Heart right ventricle (tissue), 16 donors: ENCODE data around the gene PCBP2. TPM values are rescaled to one million over a fixed set of nuclear protein-coding genes. Genes with fewer than 3 reads are reported as not detected.

Experiments
- ATAC-seq, 8 donors: fragments of 200-7000 bp; cut with Tn5 transposase; one replicate each; pipeline ENCODE4 v1.9.1; 2020; ENCODE audit warnings: mild to moderate bottlenecking in 8 of 8, moderate library complexity in 8 of 8, moderate number of reproducible peaks in 1 of 8
- DNase-seq, 2 donors: peaks; one replicate each; pipeline ENCODE4 v3.0.0-alpha.2; 2020
- H3K27ac ChIP-seq, 10 donors: fragments of 200-600 bp; sonication (generic) in 2 of 10; one replicate each; pipeline versions ENCODE4 v1.5.0 to v1.8.0; 2020 to 2022; ENCODE audit warnings: mild to moderate bottlenecking in 3 of 10
- H3K27me3 ChIP-seq, 7 donors: fragments of 200-600 bp; one replicate each; pipeline ENCODE4 v1.8.0; 2021 to 2022; ENCODE audit warnings: mild to moderate bottlenecking in 2 of 7
- H3K36me3 ChIP-seq, 9 donors: fragments of 200-600 bp; sonication (generic) in 1 of 9; one replicate each; pipeline versions ENCODE4 v1.5.0 to v1.8.0; 2020 to 2022; ENCODE audit warnings: mild to moderate bottlenecking in 2 of 9
- H3K4me1 ChIP-seq, 9 donors: fragments of 200-600 bp; sonication (generic) in 1 of 9; one replicate each; pipeline versions ENCODE4 v1.5.0 to v1.8.0; 2020 to 2022; ENCODE audit warnings: mild to moderate bottlenecking in 4 of 9
- H3K4me3 ChIP-seq, 10 donors: fragments of 200-600 bp; sonication (generic) in 2 of 10; one replicate each; pipeline versions ENCODE4 v1.5.0 to v1.8.0; 2020 to 2022; ENCODE audit warnings: mild to moderate bottlenecking in 7 of 10, moderate library complexity in 2 of 10
- H3K9me3 ChIP-seq, 11 donors: fragments of 200-600 bp in 10 of 11; sonication (generic) in 2 of 11; one replicate each; pipeline versions ENCODE4 v1.5.0 to v1.8.0; 2013 to 2022; ENCODE audit warnings: mild to moderate bottlenecking in 2 of 11, control low read depth in 1 of 11, moderate library complexity in 1 of 11
- WGBS, 2 donors: extraction: QIAGEN DNeasy Blood & Tissue Kit; methylation state at CpG; one replicate each; pipeline ENCODE4 v1.1.7; 2013; ENCODE audit warnings: inconsistent platforms in 1 of 2; 5-methylcytosine and 5-hydroxymethylcytosine counted together
- intact Hi-C, 10 donors: fragments of 100-400 bp; cut with DNase I; formaldehyde crosslinking; loops; one replicate each; pipeline versions ENCODE4 v1.11.1 to v1.14.2; 2022
- polyA plus RNA-seq, 2 donors: library from polyadenylated mRNA; stranded (reverse); fragments of 200-250 nt; gene quantifications; one replicate each; pipeline ENCODE4 v1.2.3, GENCODE V29; 2013
- total RNA-seq, 10 donors: library from RNA; stranded (reverse); fragmentation: NEBNext Ultra II Directional in 3 of 10; extraction: Animal tissue kit (Norgen Biotek cat#: 25700) in 3 of 10; gene quantifications; one replicate each; pipeline versions ENCODE4 v1.2.1 to v1.2.4, GENCODE V29; 2021 to 2023
- TF ChIP-seq, protein P1 (sequence below), 9 donors: fragments of 200-600 bp; sonication (generic) in 2 of 9; IDR thresholded peaks; one replicate each; pipeline versions ENCODE4 v1.5.0 to v1.8.0; 2021 to 2022; ENCODE audit warnings: antibody characterized with exemption in 9 of 9, mild to moderate bottlenecking in 5 of 9, moderate library complexity in 1 of 9
- donor health status: Arrhythmogenic right ventricular cardiomyopathy.
- donor health status: ischemic (EF 13 %, LVEDD 7.1; RV severe dilation, severe dysfunction).
- donor health status: healthy with polysubstance abuse.
- donor health status: DM: no; HTN: yes; CAD: no.
- donor health status: DM: no; HTN: no; CAD: no.
- donor health status: ischemic (EF 25% LVEDD 6.9; RV normal size, moderate dysfunction).
- donor health status: ischemic (EF 25% LVEDD 5.7; RV mildly dilated, moderate dysfunction).
- donor health status: healthy.
- donor health status: DM: yes; HTN: yes; CAD: no.
- donor health status: Ischemic cardiomyopathy.
- donor health status: ischemic (EF 35%, LVEDD 5.7; RV mildly dilated, moderate dysfunction).
- donor health status: nonischemic (EF 11% LVEDD 7.7; RV severe dilation, severe dysfunction).
- donor health status: DM: yes; HTN: yes; CAD: no.
- donor health status: PGD.
- donor health status: ischemic (EF 29% LVEDD 5.4; RV normal size, mild dysfunction).
- donor health status: nonischemic (EF 23%, LVEDD 6.1; RV moderate dilation, normal function).

The PCBP2 gene
- total and polyA plus RNA-seq, 12 donors = 281 to 579 (median 555) TPM

DNA sequence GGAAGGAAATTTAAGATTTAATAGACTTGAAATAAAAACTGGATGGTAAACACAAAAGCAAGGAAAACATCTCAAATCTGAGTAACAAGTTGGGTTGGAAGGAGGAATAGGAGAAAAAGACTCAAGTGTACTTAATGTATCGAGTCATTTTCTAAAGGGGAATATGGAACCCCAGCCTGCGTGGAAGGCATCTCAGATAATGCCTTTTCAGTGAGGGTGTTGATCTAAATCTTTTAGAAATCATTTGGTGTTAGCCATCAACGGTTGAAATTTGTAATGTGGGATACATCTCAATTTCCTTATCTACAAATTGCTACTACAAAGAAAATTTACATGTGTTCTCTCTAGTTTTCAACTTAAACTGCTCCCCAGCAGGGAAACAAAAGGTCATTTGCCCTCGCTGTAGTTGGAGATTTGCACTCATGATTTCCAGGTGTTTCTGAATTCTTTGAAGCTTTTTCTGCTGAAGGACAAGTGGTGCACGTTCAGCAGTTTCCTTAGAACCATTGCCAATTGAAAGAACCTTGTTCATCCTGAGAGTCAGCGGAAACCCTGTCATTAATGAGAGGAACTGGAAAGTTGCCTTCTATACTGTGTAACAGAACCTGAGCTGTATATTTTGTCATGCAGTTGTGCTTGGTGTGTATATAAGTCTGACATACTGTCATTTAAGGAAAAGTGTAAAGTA, 2.2 kb downstream of the PCBP2 start:
- H3K27me3 ChIP-seq = no peaks in the 10 kb centered on the region
- H3K4me3 ChIP-seq = peak overlapping the region in 8 of 10 donors; percentile 44 to 90 (median 74)
- ATAC-seq (no peak), DNase-seq (no peak)
- H3K36me3 ChIP-seq = peaks cover 0 to 57% (median 48%) of the 10 kb centered on the region in 9 donors
- TF ChIP-seq, protein P1, sequence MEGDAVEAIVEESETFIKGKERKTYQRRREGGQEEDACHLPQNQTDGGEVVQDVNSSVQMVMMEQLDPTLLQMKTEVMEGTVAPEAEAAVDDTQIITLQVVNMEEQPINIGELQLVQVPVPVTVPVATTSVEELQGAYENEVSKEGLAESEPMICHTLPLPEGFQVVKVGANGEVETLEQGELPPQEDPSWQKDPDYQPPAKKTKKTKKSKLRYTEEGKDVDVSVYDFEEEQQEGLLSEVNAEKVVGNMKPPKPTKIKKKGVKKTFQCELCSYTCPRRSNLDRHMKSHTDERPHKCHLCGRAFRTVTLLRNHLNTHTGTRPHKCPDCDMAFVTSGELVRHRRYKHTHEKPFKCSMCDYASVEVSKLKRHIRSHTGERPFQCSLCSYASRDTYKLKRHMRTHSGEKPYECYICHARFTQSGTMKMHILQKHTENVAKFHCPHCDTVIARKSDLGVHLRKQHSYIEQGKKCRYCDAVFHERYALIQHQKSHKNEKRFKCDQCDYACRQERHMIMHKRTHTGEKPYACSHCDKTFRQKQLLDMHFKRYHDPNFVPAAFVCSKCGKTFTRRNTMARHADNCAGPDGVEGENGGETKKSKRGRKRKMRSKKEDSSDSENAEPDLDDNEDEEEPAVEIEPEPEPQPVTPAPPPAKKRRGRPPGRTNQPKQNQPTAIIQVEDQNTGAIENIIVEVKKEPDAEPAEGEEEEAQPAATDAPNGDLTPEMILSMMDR (IDR thresholded peaks at IDR 0.05) = no peak
- peaks cover 3 to 45% (median 34%) of the 10 kb centered on the region in 9 donors for H3K4me1 ChIP-seq
- H3K27ac ChIP-seq = peak overlapping the region in 5 of 10 donors; percentile 2 to 97 (median 95)
- no peaks in the 10 kb centered on the region for H3K9me3 ChIP-seq
- intact Hi-C loops = loop anchor here in 7 of 10 donors (2.0 to 10.0 kb wide), 5 partner anchors 38 to 53 kb away; partner anchors contain the start of genes TARBP2 (in 5 of the 7) and NPFF (in 2 of the 7)
- 18 to 19% methylated on average over 6 of the region's 6 CpGs for WGBS, 2 donors

DNA sequence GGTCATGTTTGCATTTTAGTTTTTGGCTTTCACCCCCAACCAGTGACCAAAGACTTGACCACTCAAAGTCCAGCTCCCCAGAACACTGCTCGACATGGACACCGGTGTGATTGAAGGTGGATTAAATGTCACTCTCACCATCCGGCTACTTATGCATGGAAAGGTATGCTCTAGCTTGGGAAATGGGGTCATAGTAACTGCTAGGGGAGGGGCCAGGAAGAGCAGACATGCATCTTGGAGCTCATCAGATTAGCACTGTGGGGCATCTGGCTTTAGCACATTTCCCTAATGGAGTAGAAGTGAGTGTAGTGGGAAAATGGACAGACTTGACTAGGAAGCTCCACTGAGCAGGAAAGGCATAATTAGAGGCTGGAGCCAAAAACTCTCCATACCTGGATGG, 2.8 kb downstream of the PCBP2 start:
- Histone ChIP-seq H3K36me3 (peaks cover 0 to 63% (median 54%) of the 10 kb centered on the region in 9 donors), H3K4me1 (peaks cover 3 to 47% (median 40%) of the 10 kb centered on the region in 9 donors), H3K9me3 (no peaks in the 10 kb centered on the region), H3K27ac (peak overlapping the region in 2 of 10 donors; percentile 2 to 97), H3K4me3 (peak overlapping the region in 2 of 10 donors; percentile 65 to 72), H3K27me3 (no peaks in the 10 kb centered on the region)
- 23 to 36% methylated on average over 3 of the region's 3 CpGs for WGBS, 2 donors
- DNase-seq (no peak), ATAC-seq (no peak)
- intact Hi-C loops = loop anchor here in 6 of 10 donors (5.0 to 10.0 kb wide), 4 partner anchors 38 to 53 kb away; partner anchors contain the start of genes NPFF (in 2 of the 6) and TARBP2 (in 2 of the 6)
- TF ChIP-seq, protein P1 (IDR thresholded peaks at IDR 0.05) = no peak

DNA sequence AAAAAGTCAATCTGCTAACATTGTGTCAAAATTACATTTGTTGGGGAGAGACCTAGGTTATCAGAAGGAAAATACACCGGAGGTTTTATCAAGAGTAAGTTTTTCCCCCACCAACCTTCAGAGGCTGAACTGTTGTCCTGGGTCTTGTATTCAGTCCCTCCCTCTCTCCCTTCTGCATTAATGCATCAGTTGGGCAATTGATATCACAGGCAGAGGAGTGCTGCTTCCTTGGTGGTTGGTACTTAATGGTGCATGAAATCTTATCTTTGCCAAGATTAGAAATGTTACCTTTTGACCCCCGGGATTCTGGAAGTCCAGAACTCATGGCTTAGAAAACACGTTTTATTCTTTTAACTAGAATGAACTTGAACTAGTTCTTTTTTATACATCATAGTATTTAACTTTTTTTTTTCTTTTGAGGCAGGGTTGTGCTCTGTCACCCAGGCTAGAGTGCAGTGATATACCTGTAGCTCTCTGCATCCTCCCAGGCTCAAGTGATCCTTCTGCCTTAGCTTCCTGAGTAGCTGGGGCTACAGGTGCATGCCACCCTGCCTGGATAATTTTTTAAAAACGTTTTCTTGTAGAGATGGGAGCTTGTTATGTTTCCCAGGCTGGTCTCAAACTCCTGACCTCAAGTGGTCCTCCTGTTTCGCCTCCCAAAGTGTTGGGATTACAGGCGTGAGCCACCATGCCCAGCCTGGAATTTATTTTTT, 4.9 kb downstream of the PCBP2 start:
- H3K4me3 ChIP-seq = no peak overlapping the region
- H3K27me3 ChIP-seq = no peaks in the 10 kb centered on the region
- no peak overlapping the region for H3K27ac ChIP-seq
- peaks cover 0 to 84% (median 75%) of the 10 kb centered on the region in 9 donors for H3K36me3 ChIP-seq
- ATAC-seq = no peak
- intact Hi-C loops = loop anchor here in 2 of 10 donors (5.0 to 10.0 kb wide), 2 partner anchors 35 to 48 kb away; partner anchors contain the start of genes NPFF (in 1 of the 2) and TARBP2 (in 1 of the 2)
- WGBS, 2 donors = 54% methylated on average over 6 of the region's 6 CpGs
- DNase-seq = no peak
- TF ChIP-seq, protein P1 (IDR thresholded peaks at IDR 0.05) = no peak
- H3K9me3 ChIP-seq = no peaks in the 10 kb centered on the region
- H3K4me1 ChIP-seq = peaks cover 5 to 61% (median 54%) of the 10 kb centered on the region in 9 donors

DNA sequence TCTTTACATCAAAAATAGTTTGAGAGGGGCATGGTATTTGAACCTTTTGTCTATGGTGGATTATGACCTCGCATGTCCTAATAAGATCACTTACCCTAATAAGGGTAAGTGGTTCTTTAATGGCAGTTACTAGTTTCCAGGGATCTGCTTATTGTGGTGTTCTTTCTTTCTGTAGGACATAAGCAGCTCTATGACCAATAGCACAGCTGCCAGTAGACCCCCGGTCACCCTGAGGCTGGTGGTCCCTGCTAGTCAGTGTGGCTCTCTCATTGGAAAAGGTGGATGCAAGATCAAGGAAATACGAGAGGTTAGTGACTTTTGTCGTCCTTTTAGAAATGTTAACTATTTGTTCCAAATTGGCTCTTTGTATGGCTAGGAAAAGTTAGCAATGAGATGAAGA, 7.2 kb downstream of the PCBP2 start:
- TF ChIP-seq, protein P1 (IDR thresholded peaks at IDR 0.05) = no peak
- Histone ChIP-seq H3K36me3 (peaks cover 11 to 100% (median 98%) of the 10 kb centered on the region in 9 donors), H3K27ac (peak overlapping the region in 1 of 10 donors; percentile 5), H3K4me1 (peaks cover 6 to 69% (median 54%) of the 10 kb centered on the region in 9 donors), H3K4me3 (no peak overlapping the region), H3K27me3 (no peaks in the 10 kb centered on the region), H3K9me3 (no peaks in the 10 kb centered on the region)
- intact Hi-C loops = loop anchor here in 2 of 10 donors (5.0 to 10.0 kb wide), 2 partner anchors 33 to 46 kb away; partner anchors contain the start of genes NPFF (in 1 of the 2) and TARBP2 (in 1 of the 2)
- ATAC-seq = no peak
- DNase-seq = no peak
- WGBS, 2 donors = 58 to 68% methylated on average over 4 of the region's 4 CpGs
